Lung (tissue), 10 donors: Measurements from ENCODE around the gene BDP1. TPM values are rescaled to one million over a fixed set of nuclear protein-coding genes. Genes with fewer than 3 reads are reported as not detected.
"Not testable (repeated sequence)": the region's sequence is repeated elsewhere in the genome, so short reads cannot be mapped to it uniquely, and the experiment has no call there.

Experiments
- ATAC-seq: fragments of 200-7000 bp; cut with Tn5 transposase; one replicate; pipeline ENCODE4 v1.9.1; 2020; ENCODE audit warnings: moderate number of reproducible peaks; ENCODE audit not compliant: insufficient read depth, low FRiP score
- DNase-seq, 3 donors: peaks; one replicate each; pipeline ENCODE4 v3.0.0-alpha.2; 2013 to 2017
- H3K27ac ChIP-seq, 2 donors: one replicate each; pipeline ENCODE4 v1.5.1; 2013; ENCODE audit warnings: mild to moderate bottlenecking in 2 of 2, moderate library complexity in 2 of 2, control low read depth in 1 of 2, inconsistent platforms in 1 of 2, low read depth in 1 of 2, low read length in 1 of 2
- H3K27me3 ChIP-seq, 3 donors: one replicate each; pipeline ENCODE4 v1.5.1; 2013; ENCODE audit warnings: low read length in 2 of 3; ENCODE audit not compliant: control insufficient read depth in 3 of 3, insufficient read depth in 3 of 3
- H3K36me3 ChIP-seq, 4 donors: one replicate each; pipeline ENCODE4 v1.5.1; 2013; ENCODE audit warnings: low read length in 4 of 4, mild to moderate bottlenecking in 1 of 4, moderate library complexity in 1 of 4; ENCODE audit not compliant: control insufficient read depth in 4 of 4, insufficient read depth in 4 of 4
- H3K4me1 ChIP-seq, 5 donors: one replicate each; pipeline ENCODE4 v1.5.1; 2013; ENCODE audit warnings: low read length in 5 of 5, mild to moderate bottlenecking in 2 of 5, moderate library complexity in 1 of 5; ENCODE audit not compliant: control insufficient read depth in 5 of 5, insufficient read depth in 5 of 5
- H3K4me3 ChIP-seq: one replicate; pipeline ENCODE4 v1.5.1; 2013; ENCODE audit warnings: mild to moderate bottlenecking, control low read depth, moderate library complexity
- H3K9ac ChIP-seq, 2 donors: one replicate each; pipeline ENCODE4 v1.5.1; 2013; ENCODE audit warnings: low read length in 2 of 2, control low read depth in 1 of 2; ENCODE audit not compliant: insufficient read depth in 1 of 2
- H3K9me3 ChIP-seq, 4 donors: one replicate each; pipeline ENCODE4 v1.5.1; 2013; ENCODE audit warnings: low read length in 3 of 4, mild to moderate bottlenecking in 1 of 4, moderate library complexity in 1 of 4; ENCODE audit not compliant: control insufficient read depth in 4 of 4, insufficient read depth in 3 of 4
- WGBS, 2 donors: extraction: QIAGEN DNeasy Blood & Tissue Kit; methylation state at CpG; one replicate each; pipeline ENCODE4 v1.1.7; 2013; 5-methylcytosine and 5-hydroxymethylcytosine counted together
- polyA plus RNA-seq, 2 donors: library from polyadenylated mRNA; stranded (reverse); fragments of 200-250 nt; gene quantifications; one replicate each; pipeline ENCODE4 v1.2.1, GENCODE V29; 2013
- total RNA-seq, 2 donors: library from RNA; depleted of rRNA in 1 of 2; stranded (reverse); fragments of >200 nt in 1 of 2; gene quantifications; one replicate each; pipeline ENCODE4 v1.2.1, GENCODE V29; 2014 to 2021
- donor health status: Bipolar disorder and iron deficiency.
- donor health status: healthy.
- donor health status: DM: yes; HTN: yes; CAD: no.

Gene BDP1
- total and polyA plus RNA-seq, 4 donors, result 7.8 to 59.1 (median 18.1) TPM

DNA sequence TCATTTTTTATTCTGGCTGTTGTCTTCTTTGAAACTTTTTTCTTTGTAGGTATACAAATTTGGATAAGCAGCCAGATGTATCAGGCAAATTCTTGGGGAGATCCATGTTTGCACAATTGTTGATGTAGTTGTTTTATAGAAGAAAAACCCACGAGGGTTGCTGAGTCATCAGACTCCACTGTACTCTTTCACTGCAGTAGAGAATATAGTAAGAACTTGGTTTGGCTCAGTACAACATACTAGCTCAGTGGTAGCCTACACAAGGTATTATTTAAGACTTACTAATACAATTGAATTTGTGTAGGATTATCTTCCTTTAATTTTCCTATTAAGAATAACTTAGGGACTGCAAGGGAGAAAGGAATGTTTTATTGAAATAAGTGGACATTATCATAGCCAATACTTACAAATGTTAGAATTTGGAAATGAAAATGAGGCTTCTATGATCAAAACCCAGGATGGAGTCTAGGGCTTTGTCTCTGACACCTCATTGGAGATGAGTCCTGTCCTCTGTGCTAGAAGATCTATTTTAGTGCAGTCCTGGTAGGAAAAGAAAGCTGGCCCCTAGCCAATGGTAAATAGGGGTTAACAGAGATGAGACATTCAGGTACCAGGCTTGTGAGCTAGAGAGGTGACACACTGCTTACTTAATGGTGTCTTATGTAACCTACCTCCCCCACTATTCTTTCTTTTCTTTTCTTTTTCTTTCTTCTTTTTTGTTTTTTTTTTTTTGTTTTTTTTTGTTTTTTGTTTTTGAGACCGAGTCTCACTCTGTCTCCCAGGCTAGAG is 28.6 kb upstream of the BDP1 start:
- not testable (repeated sequence) for H3K4me3 ChIP-seq, H3K4me1 ChIP-seq, H3K9ac ChIP-seq, H3K9me3 ChIP-seq, ATAC-seq, H3K27me3 ChIP-seq, H3K27ac ChIP-seq, DNase-seq, H3K36me3 ChIP-seq
- 48 to 59% methylated on average over 2 of the region's 2 CpGs for WGBS, 2 donors

DNA sequence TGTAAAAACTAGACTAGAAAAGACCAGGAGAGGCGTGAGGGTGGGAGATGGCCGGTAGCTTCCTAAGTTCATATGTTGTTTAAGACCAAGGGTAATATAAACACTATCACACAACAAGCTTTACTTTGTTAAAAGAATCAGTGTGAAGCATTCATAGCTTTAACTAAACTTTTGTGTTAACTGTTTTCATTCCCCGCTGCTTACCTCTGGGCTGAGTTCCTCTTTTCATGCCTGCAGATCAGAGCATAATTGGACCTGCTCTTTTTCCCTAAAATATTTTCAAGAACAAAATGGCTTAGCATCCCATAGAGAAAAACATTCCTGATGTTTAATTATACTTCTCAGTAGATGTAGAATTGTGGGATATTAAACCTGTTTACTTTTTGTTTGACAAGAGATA is 23.0 kb upstream of the BDP1 start:
- H3K4me1 ChIP-seq, H3K36me3 ChIP-seq, H3K9ac ChIP-seq, DNase-seq, H3K27ac ChIP-seq, H3K9me3 ChIP-seq, ATAC-seq, H3K4me3 ChIP-seq: not testable (repeated sequence)
- peaks cover 0 to 10% (median 0%) of the 10 kb centered on the region in 3 donors for H3K27me3 ChIP-seq
- 63 to 75% methylated on average over 3 of the region's 3 CpGs for WGBS, 2 donors

DNA sequence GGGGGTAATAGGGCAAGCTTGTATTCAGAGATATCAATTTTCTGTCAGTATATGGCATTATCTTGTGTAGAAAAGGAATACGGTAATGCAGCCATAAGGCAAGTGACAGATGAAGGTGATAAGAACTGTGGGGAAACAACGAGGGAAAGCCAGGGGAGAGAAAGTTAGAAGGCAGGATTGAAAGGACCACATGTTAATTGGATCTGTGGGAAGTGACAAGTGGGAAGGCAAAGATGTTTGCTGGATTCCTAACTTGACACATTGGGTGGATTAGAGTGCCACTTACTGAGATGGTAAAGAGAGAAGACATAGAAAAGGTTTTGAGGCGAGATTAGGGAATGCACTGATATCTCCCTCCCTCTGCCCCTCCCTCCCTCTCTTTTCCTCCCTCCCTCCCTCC is 20.6 kb upstream of the BDP1 start:
- not testable (repeated sequence) for H3K27ac ChIP-seq, H3K9ac ChIP-seq, H3K36me3 ChIP-seq, DNase-seq, H3K4me3 ChIP-seq, H3K9me3 ChIP-seq, ATAC-seq, H3K4me1 ChIP-seq
- peaks cover 0 to 10% (median 0%) of the 10 kb centered on the region in 3 donors for H3K27me3 ChIP-seq
- 44 to 45% methylated on average over 3 of the region's 3 CpGs for WGBS, 2 donors

DNA sequence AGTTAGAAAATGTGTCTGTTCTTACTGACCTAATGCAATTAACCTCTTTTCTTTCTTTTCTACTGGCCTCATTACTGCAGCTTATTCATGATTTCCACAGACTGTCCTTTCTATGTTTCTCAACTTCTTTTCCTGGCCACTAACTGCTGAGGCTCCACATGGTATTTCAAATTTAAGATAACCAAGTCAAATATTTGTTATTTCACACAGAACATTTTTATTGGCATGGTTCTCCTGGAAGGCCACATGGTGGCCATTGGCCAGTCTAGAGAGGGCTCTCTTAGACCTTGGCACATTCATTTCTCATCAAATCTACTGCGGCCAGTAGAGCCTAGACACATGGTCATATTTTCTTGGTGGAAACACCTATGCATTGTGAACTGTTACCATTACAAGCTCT is 13.9 kb upstream of the BDP1 start:
- not testable (repeated sequence) for H3K27me3 ChIP-seq, ATAC-seq, H3K9ac ChIP-seq, H3K4me1 ChIP-seq, DNase-seq, H3K9me3 ChIP-seq, H3K4me3 ChIP-seq, H3K36me3 ChIP-seq, H3K27ac ChIP-seq
- WGBS, 2 donors, result 93 to 95% methylated on average over 1 of the region's 1 CpG

DNA sequence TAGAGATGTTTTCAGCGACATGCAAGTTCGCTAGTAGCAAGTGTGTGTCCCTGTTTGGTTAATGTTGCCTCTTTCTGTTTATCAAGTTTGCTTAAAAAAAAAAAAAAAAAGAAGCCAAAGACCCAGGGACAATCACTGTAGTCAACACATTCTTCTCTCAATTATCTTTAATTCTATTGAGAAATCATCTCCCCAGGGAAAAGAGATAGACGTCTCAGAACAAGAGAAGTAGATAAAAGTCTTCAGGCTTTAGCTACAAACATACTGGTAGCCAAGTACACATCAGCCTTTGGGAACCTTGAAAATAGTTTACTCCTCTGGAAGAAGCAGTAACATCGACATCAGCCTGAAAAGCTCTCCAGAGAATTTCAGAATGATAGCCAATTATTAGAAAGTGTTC is 11.6 kb upstream of the BDP1 start:
- H3K27me3 ChIP-seq, H3K4me3 ChIP-seq, ATAC-seq, H3K9me3 ChIP-seq, DNase-seq, H3K36me3 ChIP-seq, H3K27ac ChIP-seq, H3K9ac ChIP-seq, H3K4me1 ChIP-seq: not testable (repeated sequence)
- WGBS, 2 donors, result 67 to 86% methylated on average over 4 of the region's 4 CpGs

DNA sequence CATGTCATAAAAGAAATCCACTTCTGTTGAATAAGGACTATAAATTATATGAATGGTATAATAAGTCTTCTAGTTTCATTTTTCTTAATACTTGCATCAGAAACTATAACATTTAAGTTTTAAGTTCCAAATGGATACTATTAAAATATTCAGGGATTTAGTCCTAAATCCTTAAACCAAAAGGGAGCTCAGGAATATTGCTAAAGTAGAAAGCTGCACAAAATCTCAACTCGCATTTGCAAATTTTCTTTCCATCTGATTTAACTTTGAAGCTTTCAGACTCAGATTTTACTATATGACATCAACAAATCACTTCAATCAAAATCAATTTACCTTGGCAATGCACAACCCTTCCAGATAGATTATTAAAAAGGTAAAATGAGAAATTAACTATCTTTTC is 10.4 kb upstream of the BDP1 start:
- H3K9me3 ChIP-seq, H3K36me3 ChIP-seq, H3K4me3 ChIP-seq, H3K27ac ChIP-seq, H3K27me3 ChIP-seq, H3K9ac ChIP-seq, ATAC-seq, DNase-seq, H3K4me1 ChIP-seq: not testable (repeated sequence)
- WGBS, 2 donors, result 53 to 75% methylated on average over 1 of the region's 1 CpG

- H3K4me1 ChIP-seq, H3K27me3 ChIP-seq, H3K36me3 ChIP-seq, DNase-seq, H3K9me3 ChIP-seq, H3K4me3 ChIP-seq, ATAC-seq, H3K27ac ChIP-seq, H3K9ac ChIP-seq: not testable (repeated sequence)
- WGBS, 2 donors, result 4 to 6% methylated on average over 11 to 17 of the region's 20 CpGs
These were observed 9.8 kb upstream of the BDP1 start for GRCh38 chr5:71445523-71446152.

DNA sequence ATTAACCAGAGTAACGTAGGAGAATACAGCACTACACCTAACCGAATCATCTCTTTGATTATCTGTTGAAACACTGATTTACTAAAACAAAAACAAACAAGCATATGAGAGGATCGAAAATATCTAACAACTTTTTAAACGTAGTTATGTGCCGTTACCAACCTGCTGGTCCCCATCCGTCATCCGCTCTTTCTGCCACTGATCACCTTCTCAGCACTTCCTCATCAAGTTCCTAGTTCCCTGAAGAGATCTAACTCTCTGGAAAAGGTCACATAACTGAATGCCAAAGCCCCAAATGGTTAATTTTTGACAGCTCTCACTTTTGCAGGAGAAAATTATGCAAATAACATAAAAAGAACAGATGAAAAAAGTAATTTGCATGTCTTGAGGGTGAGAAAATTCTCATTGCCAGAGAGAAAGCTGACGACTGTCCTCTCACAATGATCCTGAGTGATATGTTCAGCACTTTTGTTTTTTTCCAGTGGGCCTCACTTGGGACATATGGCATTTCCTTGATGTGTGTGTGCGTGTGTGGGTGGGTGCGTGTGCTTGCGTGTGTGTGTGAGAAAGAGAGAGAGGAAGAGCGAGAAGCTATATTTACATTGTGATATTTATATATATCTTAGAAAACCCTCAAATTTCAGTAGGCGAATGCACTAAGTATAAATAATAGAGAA is 8.8 kb upstream of the BDP1 start:
- not testable (repeated sequence) for H3K4me3 ChIP-seq, DNase-seq, ATAC-seq, H3K36me3 ChIP-seq, H3K27ac ChIP-seq, H3K9ac ChIP-seq, H3K4me1 ChIP-seq, H3K9me3 ChIP-seq
- WGBS, 2 donors, result 39 to 47% methylated on average over 12 of the region's 13 CpGs
- H3K27me3 ChIP-seq, result peaks cover 3 to 15% (median 10%) of the 10 kb centered on the region in 3 donors
